Calu3 (cell line): Measurements from ENCODE around the gene NCOA1. TPM values are rescaled to one million over a fixed set of nuclear protein-coding genes. Genes with fewer than 3 reads are reported as not detected.
A peak's percentile ranks its signal among the peaks of the same experiment; 100 is the strongest.

Experiments used
- BruUV-seq: library from RNA; stranded (reverse); fragments of 400-500 nt; replicated peaks from 2 replicates; lab custom pipeline; 2021; lab: Mats Ljungman, UMichigan
- CTCF ChIA-PET: fragments of 300-600 bp; sonication (Branson Sonifier 250); formaldehyde crosslinking; loops from one replicate; lab custom pipeline; 2022; ENCODE audit warnings: antibody characterized with exemption; lab: Charles Lee
- DNase-seq: peaks from one replicate; pipeline ENCODE4 v3.0.0; 2022
- H3K27ac Mint-ChIP-seq: one replicate; pipeline ENCODE4 v1.8.0; 2022; ENCODE audit warnings: mixed read lengths; ENCODE audit not compliant: unreplicated experiment
- H3K27me3 Mint-ChIP-seq: one replicate; pipeline ENCODE4 v1.8.0; 2022; ENCODE audit warnings: mixed read lengths; ENCODE audit not compliant: unreplicated experiment
- H3K36me3 Mint-ChIP-seq: one replicate; pipeline ENCODE4 v1.8.0; 2022; ENCODE audit warnings: mild to moderate bottlenecking, moderate library complexity, mixed read lengths; ENCODE audit not compliant: insufficient read depth, unreplicated experiment
- H3K4me1 Mint-ChIP-seq: one replicate; pipeline ENCODE4 v1.8.0; 2022; ENCODE audit warnings: mild to moderate bottlenecking, low read depth, mixed read lengths; ENCODE audit not compliant: unreplicated experiment
- H3K4me3 Mint-ChIP-seq: one replicate; pipeline ENCODE4 v1.8.0; 2022; ENCODE audit warnings: mild to moderate bottlenecking, low read depth, moderate library complexity, mixed read lengths; ENCODE audit not compliant: unreplicated experiment
- H3K9me3 Mint-ChIP-seq: one replicate; pipeline ENCODE4 v1.8.0; 2022; ENCODE audit warnings: low read depth, mixed read lengths; ENCODE audit not compliant: unreplicated experiment
- CTCF ChIP-seq: fragments of 200-600 bp; IDR thresholded peaks from one replicate; pipeline ENCODE4 v1.8.0; 2022; ENCODE audit warnings: antibody characterized with exemption; ENCODE audit not compliant: unreplicated experiment
- intact Hi-C: fragments of 100-400 bp; cut with micrococcal nuclease; formaldehyde crosslinking; loops from one replicate; pipeline ENCODE4 v1.10.0; 2022; ENCODE audit not compliant: unreplicated experiment
- total RNA-seq: library from RNA; stranded (reverse); gene quantifications from 2 replicates; pipeline ENCODE4 v1.2.3, GENCODE V29; 2022

NCOA1 gene
- total RNA-seq, 1 experiment from 2014 or later, result 14.8 TPM

GRCh38 chr2:24816404-24816803 lies 325.4 kb downstream of the NCOA1 start:
- TF ChIP-seq CTCF, result no peak
- H3K27me3 Mint-ChIP-seq, result no peaks in the 10 kb centered on the region
- H3K4me1 Mint-ChIP-seq, result peaks cover 7% of the 10 kb centered on the region
- H3K27ac Mint-ChIP-seq, result peak overlapping the region; percentile 9
- H3K36me3 Mint-ChIP-seq, result peaks cover 39% of the 10 kb centered on the region
- no peaks in the 10 kb centered on the region for H3K9me3 Mint-ChIP-seq
- intact Hi-C loops, result no loop called here
- no peak overlapping the region for H3K4me3 Mint-ChIP-seq
- BruUV-seq, result no TSS peak
- no peak for DNase-seq
- CTCF ChIA-PET, result no interaction called here

GRCh38 chr2:24816884-24817283 lies 325.8 kb downstream of the NCOA1 start:
- intact Hi-C loops, result no loop called here
- no peak for TF ChIP-seq CTCF
- Mint-ChIP-seq H3K9me3 (no peaks in the 10 kb centered on the region), H3K27ac (peak overlapping the region; percentile 9), H3K4me3 (no peak overlapping the region), H3K36me3 (peaks cover 36% of the 10 kb centered on the region), H3K27me3 (no peaks in the 10 kb centered on the region), H3K4me1 (peaks cover 7% of the 10 kb centered on the region)
- no TSS peak for BruUV-seq
- no peak for DNase-seq
- CTCF ChIA-PET, result no interaction called here

- no peak for TF ChIP-seq CTCF
- H3K4me3 Mint-ChIP-seq, result no peak overlapping the region
- CTCF ChIA-PET, result no interaction called here
- peaks cover 4% of the 10 kb centered on the region for H3K4me1 Mint-ChIP-seq
- intact Hi-C loops, result no loop called here
- H3K9me3 Mint-ChIP-seq, result no peaks in the 10 kb centered on the region
- no peak for DNase-seq
- H3K27me3 Mint-ChIP-seq, result no peaks in the 10 kb centered on the region
- peaks cover 36% of the 10 kb centered on the region for H3K36me3 Mint-ChIP-seq
- H3K27ac Mint-ChIP-seq, result no peak overlapping the region
- BruUV-seq, result no TSS peak
These were observed 327.7 kb downstream of the NCOA1 start for GRCh38 chr2:24818721-24819167.

- H3K36me3 Mint-ChIP-seq, result peaks cover 41% of the 10 kb centered on the region
- intact Hi-C loops, result no loop called here
- H3K4me1 Mint-ChIP-seq, result no peaks in the 10 kb centered on the region
- H3K4me3 Mint-ChIP-seq, result no peak overlapping the region
- H3K27me3 Mint-ChIP-seq, result no peaks in the 10 kb centered on the region
- H3K27ac Mint-ChIP-seq, result no peak overlapping the region
- DNase-seq, result no peak
- BruUV-seq, result no TSS peak
- TF ChIP-seq CTCF, result no peak
- no peaks in the 10 kb centered on the region for H3K9me3 Mint-ChIP-seq
- CTCF ChIA-PET, result no interaction called here
These were observed 328.6 kb downstream of the NCOA1 start for GRCh38 chr2:24819442-24820174.
